H1 (cell line): Measurements from ENCODE around the gene AKT1. TPM values are rescaled to one million over a fixed set of nuclear protein-coding genes. Genes with fewer than 3 reads are reported as not detected.

Source experiments
- ASH2L ChIP-seq: fragments of 200-600, 300-600 bp; sonication (generic); IDR thresholded peaks from one replicate; pipeline ENCODE4 v1.7.1; 2017; ENCODE audit warnings: low read length
- ATF3 ChIP-seq: IDR thresholded peaks from 2 replicates; pipeline ENCODE4 v1.6.1; 2011; ENCODE audit warnings: low read depth, mild to moderate bottlenecking, low read length; ENCODE audit not compliant: insufficient read depth
- BACH1 ChIP-seq: IDR thresholded peaks from 2 replicates; pipeline ENCODE4 v1.6.1; 2012; ENCODE audit warnings: low read length, improper control_type of control experiment
- BRCA1 ChIP-seq: IDR thresholded peaks from 2 replicates; pipeline ENCODE4 v1.6.1; 2012; ENCODE audit warnings: low read depth, low read length, improper control_type of control experiment
- CHD7 ChIP-seq: fragments of 300-600 bp; sonication (generic); IDR thresholded peaks from 2 replicates; pipeline ENCODE4 v1.7.1; 2012; ENCODE audit warnings: low read length, moderate library complexity, mild to moderate bottlenecking, inconsistent platforms; ENCODE audit not compliant: insufficient replicate concordance
- ZNF274 ChIP-seq: IDR thresholded peaks from 2 replicates; pipeline ENCODE4 v1.7.0; 2012; ENCODE audit warnings: low read length, borderline replicate concordance; ENCODE audit errors: extremely low read depth
- polyA plus RNA-seq, 7 experiments: library from polyadenylated mRNA; depleted of rRNA in 3 of 7; stranded (reverse) in 5 of 7; unstranded in 2 of 7; fragments of >200 nt in 5 of 7; fragments of 200-250 nt in 2 of 7; gene quantifications; 1 replicate in 5 of 7; 2 replicates in 1 of 7; 4 replicates in 1 of 7; pipeline versions ENCODE4 v1.2.1 to v1.2.3, GENCODE V29; 2011 to 2013; ENCODE audit warnings: missing spikeins in 2 of 7, mixed read lengths in 2 of 7
- total RNA-seq: library from RNA; stranded (reverse); fragmentation: NEBNext Ultra II Directional; extraction: Animal tissue kit (Norgen Biotek cat#: 25700); gene quantifications from 2 replicates; pipeline ENCODE4 v1.2.1, GENCODE V29; 2021

Gene AKT1
- total and polyA plus RNA-seq, 2 of the 8 experiments (the other 6 are each of a cell fraction or from before 2014, with no cell fraction given) = 68.1 to 71.5 TPM

- TF ChIP-seq CHD7 (no peak), ASH2L (no peak), BACH1 (no peak), BRCA1 (no peak), ATF3 (no peak), ZNF274 (no peak)
- TF ChIP-seq, all 59 proteins: peak for 0
These were observed 1.1 kb upstream of the AKT1 start (continued) for GRCh38 chr14:104796687-104797081.
